ENCODE measurements around the gene FAAP20.

Gene FAAP20

DNA sequence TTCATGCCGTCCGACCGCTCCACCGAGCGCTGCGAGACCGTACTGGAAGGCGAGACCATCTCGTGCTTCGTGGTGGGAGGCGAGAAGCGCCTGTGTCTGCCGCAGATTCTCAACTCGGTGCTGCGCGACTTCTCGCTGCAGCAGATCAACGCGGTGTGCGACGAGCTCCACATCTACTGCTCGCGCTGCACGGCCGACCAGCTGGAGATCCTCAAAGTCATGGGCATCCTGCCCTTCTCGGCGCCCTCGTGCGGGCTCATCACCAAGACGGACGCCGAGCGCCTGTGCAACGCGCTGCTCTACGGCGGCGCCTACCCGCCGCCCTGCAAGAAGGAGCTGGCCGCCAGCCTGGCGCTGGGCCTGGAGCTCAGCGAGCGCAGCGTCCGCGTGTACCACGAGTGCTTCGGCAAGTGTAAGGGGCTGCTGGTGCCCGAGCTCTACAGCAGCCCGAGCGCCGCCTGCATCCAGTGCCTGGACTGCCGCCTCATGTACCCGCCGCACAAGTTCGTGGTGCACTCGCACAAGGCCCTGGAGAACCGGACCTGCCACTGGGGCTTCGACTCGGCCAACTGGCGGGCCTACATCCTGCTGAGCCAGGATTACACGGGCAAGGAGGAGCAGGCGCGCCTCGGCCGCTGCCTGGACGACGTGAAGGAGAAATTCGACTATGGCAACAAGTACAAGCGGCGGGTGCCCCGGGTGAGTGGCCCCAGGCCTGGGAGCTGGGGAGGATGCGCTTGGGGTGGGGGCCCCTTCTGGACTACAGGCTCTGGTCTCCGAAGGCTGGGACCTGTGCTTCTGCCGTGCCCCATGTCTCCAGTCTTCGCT lies 34.7 kb upstream of the FAAP20 start:
- TF ChIP-seq, protein P1, sequence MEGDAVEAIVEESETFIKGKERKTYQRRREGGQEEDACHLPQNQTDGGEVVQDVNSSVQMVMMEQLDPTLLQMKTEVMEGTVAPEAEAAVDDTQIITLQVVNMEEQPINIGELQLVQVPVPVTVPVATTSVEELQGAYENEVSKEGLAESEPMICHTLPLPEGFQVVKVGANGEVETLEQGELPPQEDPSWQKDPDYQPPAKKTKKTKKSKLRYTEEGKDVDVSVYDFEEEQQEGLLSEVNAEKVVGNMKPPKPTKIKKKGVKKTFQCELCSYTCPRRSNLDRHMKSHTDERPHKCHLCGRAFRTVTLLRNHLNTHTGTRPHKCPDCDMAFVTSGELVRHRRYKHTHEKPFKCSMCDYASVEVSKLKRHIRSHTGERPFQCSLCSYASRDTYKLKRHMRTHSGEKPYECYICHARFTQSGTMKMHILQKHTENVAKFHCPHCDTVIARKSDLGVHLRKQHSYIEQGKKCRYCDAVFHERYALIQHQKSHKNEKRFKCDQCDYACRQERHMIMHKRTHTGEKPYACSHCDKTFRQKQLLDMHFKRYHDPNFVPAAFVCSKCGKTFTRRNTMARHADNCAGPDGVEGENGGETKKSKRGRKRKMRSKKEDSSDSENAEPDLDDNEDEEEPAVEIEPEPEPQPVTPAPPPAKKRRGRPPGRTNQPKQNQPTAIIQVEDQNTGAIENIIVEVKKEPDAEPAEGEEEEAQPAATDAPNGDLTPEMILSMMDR (conservative IDR thresholded peaks at IDR 0.05; ENCODE audit: low read depth, low read length), result peak; percentile 13
- peak; percentile 74 for DNase-seq (ENCODE audit: low read depth)
- H3K4me3 ChIP-seq (ENCODE audit: low read depth, low read length), result peak overlapping the region; percentile 80

DNA sequence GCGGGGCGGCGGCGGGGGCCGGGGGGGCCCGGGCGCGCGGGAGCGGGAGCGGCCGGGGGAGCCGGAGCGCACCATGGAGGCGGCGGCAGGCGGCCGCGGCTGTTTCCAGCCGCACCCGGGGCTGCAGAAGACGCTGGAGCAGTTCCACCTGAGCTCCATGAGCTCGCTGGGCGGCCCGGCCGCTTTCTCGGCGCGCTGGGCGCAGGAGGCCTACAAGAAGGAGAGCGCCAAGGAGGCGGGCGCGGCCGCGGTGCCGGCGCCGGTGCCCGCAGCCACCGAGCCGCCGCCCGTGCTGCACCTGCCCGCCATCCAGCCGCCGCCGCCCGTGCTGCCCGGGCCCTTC lies 34.1 kb upstream of the FAAP20 start:
- TF ChIP-seq, protein P1 (conservative IDR thresholded peaks at IDR 0.05; ENCODE audit: low read depth, low read length), result no peak
- DNase-seq (ENCODE audit: low read depth), result peak; percentile 50
- H3K4me3 ChIP-seq (ENCODE audit: low read depth, low read length), result peak overlapping the region; percentile 80

DNA sequence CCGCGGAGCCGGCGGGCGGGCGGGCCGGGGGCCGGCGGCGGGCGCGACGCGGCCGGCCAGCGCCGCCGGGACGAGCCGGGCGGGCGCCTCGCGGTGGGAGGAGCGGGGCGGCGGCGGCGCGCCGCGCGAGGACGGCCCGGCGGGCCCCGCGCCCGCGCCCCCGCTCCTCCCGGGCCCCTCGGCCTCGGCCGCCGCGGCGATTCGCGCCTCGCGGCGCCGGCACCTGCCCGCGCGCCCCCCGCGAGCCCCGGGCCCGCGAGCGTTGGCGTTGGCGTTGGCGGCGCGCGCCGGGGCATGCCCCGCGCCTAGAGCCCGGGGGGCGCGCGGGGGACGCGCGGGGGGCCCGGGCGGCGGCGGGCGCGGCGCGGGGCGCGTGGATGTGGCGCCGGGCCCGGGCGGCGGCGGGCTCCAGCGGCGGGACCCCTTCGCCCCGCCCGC lies 33.6 kb upstream of the FAAP20 start, which contains the start of gene SKI:
Gene SKI, plus strand, starts transcription at position 163 of the 438 bp plus-strand sequence. CDS start 448 bp downstream, outside the sequence.
- no peak for DNase-seq (ENCODE audit: low read depth)
- peak within 1 kb of the TSS; percentile 80 for H3K4me3 ChIP-seq (ENCODE audit: low read depth, low read length)
- TF ChIP-seq, protein P1 (conservative IDR thresholded peaks at IDR 0.05; ENCODE audit: low read depth, low read length), result no peak

DNA sequence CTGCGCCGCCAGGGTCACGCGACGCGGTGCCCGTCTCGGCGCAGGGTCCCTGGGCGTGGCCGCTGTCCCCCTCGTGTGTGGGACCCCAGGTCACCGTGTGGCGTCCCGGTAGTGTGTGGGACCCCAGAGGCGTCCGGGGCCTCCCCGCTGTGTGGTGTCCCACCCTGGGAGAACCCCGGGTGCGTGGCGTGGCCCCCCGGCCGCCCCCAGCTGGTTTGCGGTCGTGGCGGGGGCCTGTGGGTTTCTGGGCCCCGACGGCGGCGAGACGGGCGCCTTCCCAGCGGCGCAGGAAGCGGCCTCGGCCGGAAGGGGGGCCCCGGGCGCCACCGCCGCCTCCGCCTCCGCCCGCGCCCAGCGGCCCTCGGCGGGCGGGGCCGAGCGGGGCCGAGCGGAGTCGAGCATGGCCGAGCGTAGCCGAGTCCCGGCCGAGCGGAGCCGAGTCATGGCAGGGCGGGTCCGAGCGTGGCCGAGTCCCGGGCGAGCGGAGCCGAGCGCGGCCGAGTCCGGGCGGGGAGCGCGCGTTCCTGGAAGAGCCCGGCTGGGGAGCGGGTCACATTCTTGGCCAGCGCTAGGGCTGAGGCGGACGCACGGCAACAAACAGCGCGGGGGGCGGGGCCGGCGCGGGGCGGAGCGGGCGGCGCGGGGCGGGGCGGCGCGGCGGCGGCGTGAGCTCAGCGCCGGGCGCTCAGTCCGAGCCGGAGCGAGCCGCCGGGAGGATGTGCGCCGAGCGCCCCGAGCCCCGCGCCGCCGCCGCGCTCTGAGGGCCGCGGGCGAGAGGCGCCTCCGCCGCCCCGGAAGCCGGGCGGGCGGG lies 33.0 kb upstream of the FAAP20 start:
- DNase-seq (ENCODE audit: low read depth), result peak; percentile 98
- H3K4me3 ChIP-seq (ENCODE audit: low read depth, low read length), result peak overlapping the region; percentile 72
- TF ChIP-seq, protein P1 (conservative IDR thresholded peaks at IDR 0.05; ENCODE audit: low read depth, low read length), result no peak

DNA sequence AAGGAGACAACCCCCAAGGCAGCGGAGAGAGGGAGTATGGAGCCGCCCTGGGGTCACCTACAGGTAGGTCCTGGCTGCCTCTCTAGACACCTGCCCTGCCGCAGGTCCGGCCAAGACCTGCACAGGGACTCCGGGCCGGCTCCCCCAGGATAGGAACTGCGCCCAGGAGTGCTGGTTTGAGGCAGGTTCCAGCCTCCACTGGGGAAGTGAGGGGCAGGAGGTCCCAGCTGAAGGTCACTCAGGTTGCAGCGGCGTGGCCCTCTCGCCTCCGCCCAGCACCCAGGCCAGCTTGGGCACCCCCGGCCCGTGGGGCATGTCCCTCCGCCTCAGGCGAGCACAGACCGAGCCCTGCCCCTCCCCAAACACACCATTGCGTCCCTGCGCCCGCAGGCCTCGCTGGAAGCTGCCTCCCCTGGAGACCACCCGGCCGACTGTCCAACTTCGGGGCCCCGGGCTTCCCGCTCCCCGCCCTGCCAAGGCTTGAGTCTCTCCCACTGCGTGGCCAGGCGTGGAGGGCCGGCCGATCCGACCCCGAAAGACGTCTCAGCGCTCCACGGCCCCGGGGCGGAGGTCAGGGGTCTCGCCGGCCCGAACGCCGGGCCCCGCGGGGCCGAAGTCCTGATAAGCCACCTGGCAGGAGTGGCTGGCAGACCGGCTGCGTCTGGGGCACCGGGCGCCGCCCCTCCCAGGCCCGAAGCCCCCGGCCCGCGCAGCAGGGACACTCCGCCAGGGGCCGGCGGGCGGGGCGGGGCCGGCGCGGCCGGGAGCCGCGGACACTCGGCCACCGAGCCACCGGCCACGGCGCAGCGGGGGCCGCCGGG lies 32.2 kb upstream of the FAAP20 start:
- TF ChIP-seq, protein P1 (conservative IDR thresholded peaks at IDR 0.05; ENCODE audit: low read depth, low read length), result no peak
- DNase-seq (ENCODE audit: low read depth), result no peak
- peak overlapping the region; percentile 72 for H3K4me3 ChIP-seq (ENCODE audit: low read depth, low read length)

DNA sequence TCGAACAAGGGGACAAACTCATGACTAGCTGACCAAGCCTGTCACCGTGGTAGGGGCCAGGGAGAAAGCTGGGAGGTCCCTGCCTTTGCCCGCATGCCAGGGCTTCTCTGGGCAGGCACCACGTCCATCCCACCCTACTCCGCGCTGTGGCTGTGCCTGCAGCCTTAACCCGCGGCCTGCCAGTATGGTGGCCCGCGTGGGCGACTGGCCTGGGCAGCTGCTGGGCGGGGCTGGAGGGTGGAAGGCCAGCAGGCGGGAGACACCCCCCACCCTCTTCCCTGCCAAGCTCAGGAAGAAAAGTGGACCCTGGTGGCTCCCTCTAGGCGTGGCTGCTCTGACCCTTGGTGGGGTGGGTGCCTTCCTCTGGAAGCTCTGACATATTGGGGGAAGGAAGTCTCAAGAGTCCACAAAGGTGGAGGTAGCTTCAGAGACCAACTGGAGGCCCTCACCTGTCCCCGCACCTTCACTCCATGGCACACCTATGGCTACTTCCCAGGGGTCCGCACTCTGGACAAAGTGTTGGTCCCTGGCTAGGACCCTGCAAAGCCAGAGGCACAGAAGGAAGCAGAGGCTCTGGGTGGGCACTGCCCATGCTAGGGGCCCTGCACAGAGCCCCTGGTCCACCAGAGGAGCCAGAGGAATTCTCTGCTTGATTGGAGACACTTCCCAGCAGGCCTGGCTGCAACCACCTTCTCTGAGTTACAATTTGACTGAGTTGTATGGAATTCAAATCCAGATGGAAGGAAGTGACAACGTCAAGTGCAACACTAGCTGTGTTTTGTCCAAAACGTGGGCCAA lies 30.3 kb upstream of the FAAP20 start:
- no peak overlapping the region for H3K4me3 ChIP-seq (ENCODE audit: low read depth, low read length)
- DNase-seq (ENCODE audit: low read depth), result no peak
- TF ChIP-seq, protein P1 (conservative IDR thresholded peaks at IDR 0.05; ENCODE audit: low read depth, low read length), result no peak
